Measurements from ENCODE around the gene TESK2. TPM values are rescaled to one million over a fixed set of nuclear protein-coding genes. Genes with fewer than 3 reads are reported as not detected.

Gene TESK2
- total RNA-seq, 3 donors from 2014 or later (not counting 1 experiment from before 2014, with no cell fraction given): 5.1 to 7.4 (median 6.0) TPM

GRCh38 chr1:45444609-45445131 lies 46.3 kb downstream of the TESK2 start:
- Histone ChIP-seq H3K4me1 (ENCODE audit: control insufficient read depth, insufficient read depth, low read length) (no peaks in the 10 kb centered on the region), H3K27me3 (ENCODE audit: control insufficient read depth, insufficient read depth, low read length) (no peaks in the 10 kb centered on the region), H3K27ac (ENCODE audit: low read length) (no peak overlapping the region), H3K36me3 (ENCODE audit: control insufficient read depth, insufficient read depth, low read length) (no peaks in the 10 kb centered on the region), H3K4me3 (ENCODE audit: low read length) (no peak overlapping the region), H3K9me3 (ENCODE audit: control insufficient read depth, insufficient read depth, low read length) (no peaks in the 10 kb centered on the region)
- DNase-seq (no peak), ATAC-seq (no peak)
- Mint-ChIP-seq H3K36me3 (no peaks in the 10 kb centered on the region), H3K9me3 (no peaks in the 10 kb centered on the region), H3K27me3 (ENCODE audit: low read depth in 2 of 2) (no peaks in the 10 kb centered on the region), H3K27ac (no peak overlapping the region), H3K4me3 (no peak overlapping the region), H3K4me1 (no peaks in the 10 kb centered on the region)
- 96% methylated on average over 5 of the region's 5 CpGs for WGBS (ENCODE audit: insufficient coverage)
- TF ChIP-seq CTCF (IDR thresholded peaks at IDR 0.05): no peak
- intact Hi-C loops (cut with micrococcal nuclease): no loop called here

GRCh38 chr1:45443580-45444446 lies 47.1 kb downstream of the TESK2 start:
- Histone ChIP-seq H3K27ac (ENCODE audit: low read length) (no peak overlapping the region), H3K9me3 (ENCODE audit: control insufficient read depth, insufficient read depth, low read length) (no peaks in the 10 kb centered on the region), H3K4me3 (ENCODE audit: low read length) (no peak overlapping the region), H3K36me3 (ENCODE audit: control insufficient read depth, insufficient read depth, low read length) (no peaks in the 10 kb centered on the region), H3K4me1 (ENCODE audit: control insufficient read depth, insufficient read depth, low read length) (no peaks in the 10 kb centered on the region), H3K27me3 (ENCODE audit: control insufficient read depth, insufficient read depth, low read length) (no peaks in the 10 kb centered on the region)
- no peak for TF ChIP-seq CTCF (IDR thresholded peaks at IDR 0.05)
- no peaks in the 10 kb centered on the region for H3K9me3 Mint-ChIP-seq
- H3K27me3 Mint-ChIP-seq (ENCODE audit: low read depth in 2 of 2): no peaks in the 10 kb centered on the region
- no peak overlapping the region for H3K27ac Mint-ChIP-seq
- no peak for ATAC-seq
- intact Hi-C loops (cut with micrococcal nuclease): no loop called here
- 96% methylated on average over 7 of the region's 7 CpGs for WGBS (ENCODE audit: insufficient coverage)
- H3K36me3 Mint-ChIP-seq: no peaks in the 10 kb centered on the region
- no peaks in the 10 kb centered on the region for H3K4me1 Mint-ChIP-seq
- DNase-seq: no peak
- H3K4me3 Mint-ChIP-seq: no peak overlapping the region

GRCh38 chr1:45442272-45442671 lies 48.7 kb downstream of the TESK2 start:
- H3K27me3 ChIP-seq (ENCODE audit: control insufficient read depth, insufficient read depth, low read length): no peaks in the 10 kb centered on the region
- Mint-ChIP-seq H3K36me3 (no peaks in the 10 kb centered on the region), H3K4me3 (no peak overlapping the region), H3K27ac (no peak overlapping the region), H3K9me3 (no peaks in the 10 kb centered on the region), H3K4me1 (no peaks in the 10 kb centered on the region), H3K27me3 (ENCODE audit: low read depth in 2 of 2) (no peaks in the 10 kb centered on the region)
- no peak for TF ChIP-seq CTCF (IDR thresholded peaks at IDR 0.05)
- intact Hi-C loops (cut with micrococcal nuclease): no loop called here
- no peak for DNase-seq
- H3K27ac ChIP-seq (ENCODE audit: low read length): no peak overlapping the region
- WGBS (ENCODE audit: insufficient coverage): 93% methylated on average over 2 of the region's 3 CpGs
- H3K4me1 ChIP-seq (ENCODE audit: control insufficient read depth, insufficient read depth, low read length): no peaks in the 10 kb centered on the region
- no peak overlapping the region for H3K4me3 ChIP-seq (ENCODE audit: low read length)
- ATAC-seq: no peak
- no peaks in the 10 kb centered on the region for H3K36me3 ChIP-seq (ENCODE audit: control insufficient read depth, insufficient read depth, low read length)
- H3K9me3 ChIP-seq (ENCODE audit: control insufficient read depth, insufficient read depth, low read length): no peaks in the 10 kb centered on the region
